ENCODE data around the gene TBC1D14. TPM values are rescaled to one million over a fixed set of nuclear protein-coding genes. Genes with fewer than 3 reads are reported as not detected.

The TBC1D14 gene
- total RNA-seq, 1 experiment from 2014 or later = 36.3 TPM

DNA sequence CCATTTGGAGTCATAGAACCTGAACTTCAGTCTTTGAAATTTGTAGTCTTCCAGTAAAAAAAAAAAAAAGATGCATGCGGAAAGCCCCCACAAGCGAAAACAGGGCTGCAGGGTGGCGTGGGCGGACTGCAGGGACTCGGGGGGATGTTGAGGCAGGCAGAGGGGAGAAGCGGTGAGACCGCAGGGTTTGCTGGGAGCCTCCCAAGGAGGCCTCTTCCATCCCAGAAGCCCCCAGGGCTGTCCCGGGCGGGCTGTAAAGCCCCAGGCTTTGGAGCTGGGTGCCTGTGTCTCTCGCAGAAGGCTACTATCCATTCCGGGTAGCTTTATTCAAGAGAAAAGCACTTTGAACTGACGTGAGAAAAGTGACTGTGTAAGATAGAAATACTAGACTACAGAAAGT lies 86.9 kb downstream of the TBC1D14 start:
- Histone ChIP-seq H3K36me3 (ENCODE audit: control insufficient read depth, insufficient read depth, low read length) (peaks cover 8% of the 10 kb centered on the region), H3K4me3 (ENCODE audit: low read depth in 2 of 2, low read length in 2 of 2) (no peak overlapping the region), H3K9me3 (ENCODE audit: control insufficient read depth, insufficient read depth, low read depth, low read length) (no peaks in the 10 kb centered on the region), H3K27me3 (ENCODE audit: control insufficient read depth, insufficient read depth, low read length) (no peaks in the 10 kb centered on the region), H3K27ac (ENCODE audit: low read length) (no peak overlapping the region), H3K4me1 (ENCODE audit: control insufficient read depth, insufficient read depth, low read length) (peaks cover 7% of the 10 kb centered on the region)
- intact Hi-C loops (cut with micrococcal nuclease; ENCODE audit: unreplicated experiment) (no loop called here), in situ Hi-C loops (cut with HindIII; ENCODE audit: low pct_unique_long_range_greater_than_20kb, low sequenced_read_pairs) (no loop called here)
- TF ChIP-seq POLR2AphosphoS5 (IDR thresholded peaks at IDR 0.05; ENCODE audit: low read depth, low read length) (no peak), TCF7L2 (IDR thresholded peaks at IDR 0.05; ENCODE audit: low read depth, low read length) (no peak), SIN3A (IDR thresholded peaks at IDR 0.05; ENCODE audit: borderline replicate concordance, insufficient read depth, low read depth, low read length) (no peak)
- TF ChIP-seq, protein P1, sequence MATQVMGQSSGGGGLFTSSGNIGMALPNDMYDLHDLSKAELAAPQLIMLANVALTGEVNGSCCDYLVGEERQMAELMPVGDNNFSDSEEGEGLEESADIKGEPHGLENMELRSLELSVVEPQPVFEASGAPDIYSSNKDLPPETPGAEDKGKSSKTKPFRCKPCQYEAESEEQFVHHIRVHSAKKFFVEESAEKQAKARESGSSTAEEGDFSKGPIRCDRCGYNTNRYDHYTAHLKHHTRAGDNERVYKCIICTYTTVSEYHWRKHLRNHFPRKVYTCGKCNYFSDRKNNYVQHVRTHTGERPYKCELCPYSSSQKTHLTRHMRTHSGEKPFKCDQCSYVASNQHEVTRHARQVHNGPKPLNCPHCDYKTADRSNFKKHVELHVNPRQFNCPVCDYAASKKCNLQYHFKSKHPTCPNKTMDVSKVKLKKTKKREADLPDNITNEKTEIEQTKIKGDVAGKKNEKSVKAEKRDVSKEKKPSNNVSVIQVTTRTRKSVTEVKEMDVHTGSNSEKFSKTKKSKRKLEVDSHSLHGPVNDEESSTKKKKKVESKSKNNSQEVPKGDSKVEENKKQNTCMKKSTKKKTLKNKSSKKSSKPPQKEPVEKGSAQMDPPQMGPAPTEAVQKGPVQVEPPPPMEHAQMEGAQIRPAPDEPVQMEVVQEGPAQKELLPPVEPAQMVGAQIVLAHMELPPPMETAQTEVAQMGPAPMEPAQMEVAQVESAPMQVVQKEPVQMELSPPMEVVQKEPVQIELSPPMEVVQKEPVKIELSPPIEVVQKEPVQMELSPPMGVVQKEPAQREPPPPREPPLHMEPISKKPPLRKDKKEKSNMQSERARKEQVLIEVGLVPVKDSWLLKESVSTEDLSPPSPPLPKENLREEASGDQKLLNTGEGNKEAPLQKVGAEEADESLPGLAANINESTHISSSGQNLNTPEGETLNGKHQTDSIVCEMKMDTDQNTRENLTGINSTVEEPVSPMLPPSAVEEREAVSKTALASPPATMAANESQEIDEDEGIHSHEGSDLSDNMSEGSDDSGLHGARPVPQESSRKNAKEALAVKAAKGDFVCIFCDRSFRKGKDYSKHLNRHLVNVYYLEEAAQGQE (IDR thresholded peaks at IDR 0.05; ENCODE audit: insufficient read depth in 1 of 2, low read depth in 2 of 2, low read length in 1 of 2) = no peak
- TF ChIP-seq, protein P2, sequence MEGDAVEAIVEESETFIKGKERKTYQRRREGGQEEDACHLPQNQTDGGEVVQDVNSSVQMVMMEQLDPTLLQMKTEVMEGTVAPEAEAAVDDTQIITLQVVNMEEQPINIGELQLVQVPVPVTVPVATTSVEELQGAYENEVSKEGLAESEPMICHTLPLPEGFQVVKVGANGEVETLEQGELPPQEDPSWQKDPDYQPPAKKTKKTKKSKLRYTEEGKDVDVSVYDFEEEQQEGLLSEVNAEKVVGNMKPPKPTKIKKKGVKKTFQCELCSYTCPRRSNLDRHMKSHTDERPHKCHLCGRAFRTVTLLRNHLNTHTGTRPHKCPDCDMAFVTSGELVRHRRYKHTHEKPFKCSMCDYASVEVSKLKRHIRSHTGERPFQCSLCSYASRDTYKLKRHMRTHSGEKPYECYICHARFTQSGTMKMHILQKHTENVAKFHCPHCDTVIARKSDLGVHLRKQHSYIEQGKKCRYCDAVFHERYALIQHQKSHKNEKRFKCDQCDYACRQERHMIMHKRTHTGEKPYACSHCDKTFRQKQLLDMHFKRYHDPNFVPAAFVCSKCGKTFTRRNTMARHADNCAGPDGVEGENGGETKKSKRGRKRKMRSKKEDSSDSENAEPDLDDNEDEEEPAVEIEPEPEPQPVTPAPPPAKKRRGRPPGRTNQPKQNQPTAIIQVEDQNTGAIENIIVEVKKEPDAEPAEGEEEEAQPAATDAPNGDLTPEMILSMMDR (IDR thresholded peaks at IDR 0.05) = no peak
- BruUV-seq (replicated peaks) = no TSS peak
- DNase-seq (ENCODE audit: low read depth, low spot score) = no peak
- no peak for ATAC-seq
- POLR2A ChIA-PET = no interaction called here
- CTCF ChIA-PET = no interaction called here

DNA sequence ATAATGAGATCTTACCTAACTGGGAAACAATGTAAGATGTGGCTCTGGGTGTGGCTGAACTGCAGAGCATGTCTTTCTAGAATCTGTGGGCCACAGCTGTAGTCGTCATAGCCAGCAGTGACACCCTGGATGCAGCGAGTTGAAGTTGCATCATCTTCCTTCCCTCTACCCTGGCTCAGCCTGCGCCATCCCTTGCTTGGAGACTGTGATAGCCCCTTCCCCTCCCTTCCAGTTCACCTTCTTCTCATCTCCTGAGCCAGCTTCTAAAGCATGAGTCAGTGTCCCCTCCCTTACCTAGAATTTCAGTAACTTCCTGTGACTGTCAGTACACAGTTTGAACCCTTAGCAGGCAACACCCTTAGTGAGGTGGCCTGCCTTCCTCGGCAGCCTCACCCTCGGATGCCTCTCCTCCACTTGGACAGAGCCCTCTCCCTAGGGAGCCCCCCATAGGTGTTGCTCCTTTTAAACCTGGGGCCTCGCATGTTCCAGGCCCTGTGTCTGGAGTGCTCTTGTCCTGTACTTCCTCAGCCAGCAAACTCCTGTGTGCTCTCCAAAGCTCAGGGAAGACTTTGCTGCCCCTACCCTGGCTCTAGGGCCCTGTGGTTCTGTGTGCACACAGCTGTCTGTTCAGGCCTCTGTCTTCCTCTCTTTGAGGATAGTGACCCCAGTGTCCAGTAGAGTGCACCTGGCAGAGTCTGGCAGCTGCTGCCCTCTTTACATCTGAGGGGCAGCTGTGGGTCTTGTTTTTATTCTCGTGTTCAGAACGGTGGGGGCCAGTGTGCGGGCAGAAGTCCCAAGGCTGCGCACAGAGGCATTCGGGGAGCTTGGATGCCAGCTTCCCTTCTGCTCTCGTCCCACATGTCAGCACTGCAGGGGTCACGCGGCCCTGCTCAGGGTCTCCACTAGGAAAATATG lies 89.8 kb downstream of the TBC1D14 start:
- BruUV-seq (replicated peaks) = no TSS peak
- in situ Hi-C loops (cut with HindIII; ENCODE audit: low pct_unique_long_range_greater_than_20kb, low sequenced_read_pairs) = no loop called here
- Histone ChIP-seq H3K9me3 (ENCODE audit: control insufficient read depth, insufficient read depth, low read depth, low read length) (no peaks in the 10 kb centered on the region), H3K36me3 (ENCODE audit: control insufficient read depth, insufficient read depth, low read length) (peaks cover 8% of the 10 kb centered on the region), H3K4me1 (ENCODE audit: control insufficient read depth, insufficient read depth, low read length) (no peaks in the 10 kb centered on the region), H3K4me3 (ENCODE audit: low read depth in 2 of 2, low read length in 2 of 2) (no peak overlapping the region), H3K27me3 (ENCODE audit: control insufficient read depth, insufficient read depth, low read length) (no peaks in the 10 kb centered on the region), H3K27ac (ENCODE audit: low read length) (no peak overlapping the region; the same call in 1 of the 2 replicates)
- DNase-seq (ENCODE audit: low read depth, low spot score) (no peak), ATAC-seq (no peak)
- TF ChIP-seq POLR2AphosphoS5 (IDR thresholded peaks at IDR 0.05; ENCODE audit: low read depth, low read length) (no peak), TCF7L2 (IDR thresholded peaks at IDR 0.05; ENCODE audit: low read depth, low read length) (no peak), SIN3A (IDR thresholded peaks at IDR 0.05; ENCODE audit: borderline replicate concordance, insufficient read depth, low read depth, low read length) (no peak)
- TF ChIP-seq, protein P1 (IDR thresholded peaks at IDR 0.05; ENCODE audit: insufficient read depth in 1 of 2, low read depth in 2 of 2, low read length in 1 of 2) = no peak
- TF ChIP-seq, protein P2 (IDR thresholded peaks at IDR 0.05) = no peak
- intact Hi-C loops (cut with micrococcal nuclease; ENCODE audit: unreplicated experiment) = no loop called here
- CTCF ChIA-PET = no interaction called here
- POLR2A ChIA-PET = interaction anchor here (0.6 kb wide), 1 partner anchor 11 kb away, joined by 6 read pairs; no protein-coding TSS in a partner anchor
